Liver (tissue), 9 donors: ENCODE results near the gene C22orf31. TPM values are rescaled to one million over a fixed set of nuclear protein-coding genes. Genes with fewer than 3 reads are reported as not detected.
A peak's percentile ranks its signal among the peaks of the same experiment; 100 is the strongest.

Experiments used
- DNase-seq: peaks from one replicate; pipeline ENCODE4 v3.0.0-alpha.2; 2017; ENCODE audit warnings: low spot score
- H3K27ac ChIP-seq, 2 donors: one replicate each; pipeline ENCODE4 v1.7.0; 2013; ENCODE audit warnings: inconsistent platforms in 2 of 2, low read length in 2 of 2, control low read depth in 1 of 2, low read depth in 1 of 2, mild to moderate bottlenecking in 1 of 2
- H3K27me3 ChIP-seq, 4 donors: one replicate each; pipeline versions ENCODE4 v1.6.1 to v1.7.0; 2013; ENCODE audit warnings: low read length in 3 of 4, inconsistent platforms in 1 of 4, mild to moderate bottlenecking in 1 of 4, moderate library complexity in 1 of 4; ENCODE audit not compliant: control insufficient read depth in 4 of 4, insufficient read depth in 4 of 4
- H3K36me3 ChIP-seq, 4 donors: one replicate each; pipeline versions ENCODE4 v1.6.1 to v1.7.0; 2013; ENCODE audit warnings: low read length in 3 of 4, mild to moderate bottlenecking in 3 of 4, low read depth in 1 of 4, moderate library complexity in 1 of 4; ENCODE audit not compliant: control insufficient read depth in 4 of 4, insufficient read depth in 3 of 4
- H3K4me1 ChIP-seq, 4 donors: one replicate each; pipeline versions ENCODE4 v1.6.1 to v1.7.0; 2013; ENCODE audit warnings: low read length in 3 of 4, mild to moderate bottlenecking in 3 of 4, moderate library complexity in 1 of 4; ENCODE audit not compliant: control insufficient read depth in 4 of 4, insufficient read depth in 4 of 4
- H3K4me3 ChIP-seq, 3 donors: one replicate each; pipeline versions ENCODE4 v1.6.1 to v1.7.0; 2013; ENCODE audit warnings: low read length in 3 of 3, control low read depth in 1 of 3, low read depth in 1 of 3, mild to moderate bottlenecking in 1 of 3
- H3K9ac ChIP-seq, 2 donors: one replicate each; pipeline ENCODE4 v1.7.0; 2013; ENCODE audit warnings: low read length in 2 of 2, mild to moderate bottlenecking in 2 of 2, moderate library complexity in 2 of 2, control low read depth in 1 of 2, low read depth in 1 of 2
- H3K9me3 ChIP-seq, 4 donors: one replicate each; pipeline versions ENCODE4 v1.6.1 to v1.7.0; 2013; ENCODE audit warnings: low read length in 3 of 4; ENCODE audit not compliant: control insufficient read depth in 4 of 4
- EGR1 ChIP-seq, 2 donors: IDR thresholded peaks; 2 replicates each; pipeline ENCODE4 v1.6.1; 2016 to 2018; ENCODE audit warnings: antibody characterized with exemption in 2 of 2, low read depth in 2 of 2
- FOXA1 ChIP-seq: IDR thresholded peaks from 2 replicates; pipeline ENCODE4 v1.6.1; 2016; ENCODE audit warnings: antibody characterized with exemption
- FOXA2 ChIP-seq: IDR thresholded peaks from 2 replicates; pipeline ENCODE4 v1.6.1; 2016; ENCODE audit warnings: antibody characterized with exemption
- GABPA ChIP-seq, 2 donors: IDR thresholded peaks in 1 of 2; conservative IDR thresholded peaks in 1 of 2; 2 replicates each; pipeline ENCODE4 v1.6.1; 2016; ENCODE audit warnings: antibody characterized with exemption in 2 of 2, mild to moderate bottlenecking in 1 of 2, moderate library complexity in 1 of 2
- HNF4A ChIP-seq, 2 donors: conservative IDR thresholded peaks; 2 replicates each; pipeline ENCODE4 v1.6.1; 2016; ENCODE audit warnings: antibody characterized with exemption in 2 of 2, mild to moderate bottlenecking in 2 of 2
- HNF4G ChIP-seq: IDR thresholded peaks from 2 replicates; pipeline ENCODE4 v1.6.1; 2016; ENCODE audit warnings: antibody characterized with exemption
- JUND ChIP-seq, 2 donors: IDR thresholded peaks; 2 replicates each; pipeline ENCODE4 v1.6.1; 2016; ENCODE audit warnings: antibody characterized with exemption in 2 of 2
- NR2F2 ChIP-seq: IDR thresholded peaks from 2 replicates; pipeline ENCODE4 v1.6.1; 2016; ENCODE audit warnings: antibody characterized with exemption
- RAD21 ChIP-seq, 2 donors: IDR thresholded peaks; 2 replicates each; pipeline ENCODE4 v1.6.1; 2016; ENCODE audit warnings: antibody characterized with exemption in 2 of 2, mild to moderate bottlenecking in 2 of 2
- RXRA ChIP-seq, 2 donors: IDR thresholded peaks; 2 replicates each; pipeline ENCODE4 v1.6.1; 2017 to 2018; ENCODE audit warnings: antibody characterized with exemption in 2 of 2, mild to moderate bottlenecking in 1 of 2
- SP1 ChIP-seq: IDR thresholded peaks from 2 replicates; pipeline ENCODE4 v1.6.1; 2018; ENCODE audit warnings: antibody characterized with exemption, mild to moderate bottlenecking
- TAF1 ChIP-seq: conservative IDR thresholded peaks from 2 replicates; pipeline ENCODE4 v1.6.1; 2016; ENCODE audit warnings: antibody characterized with exemption, mild to moderate bottlenecking
- YY1 ChIP-seq: IDR thresholded peaks from 2 replicates; pipeline ENCODE4 v1.6.1; 2016; ENCODE audit warnings: antibody characterized with exemption, mild to moderate bottlenecking
- WGBS: extraction: QIAGEN DNeasy Blood & Tissue Kit; methylation state at CpG from one replicate; pipeline ENCODE4 v1.1.7; 2013; 5-methylcytosine and 5-hydroxymethylcytosine counted together
- polyA plus RNA-seq, 2 donors: library from polyadenylated mRNA; stranded (reverse) in 1 of 2; unstranded in 1 of 2; fragments of 200-250 nt in 1 of 2; fragments of >200 nt in 1 of 2; fragmentation: Nextera tagmentation in 1 of 2; extraction: Ambion mirVana in 1 of 2; gene quantifications; one replicate each; pipeline versions ENCODE4 v1.2.1 to v1.2.3, GENCODE V29; 2013 to 2015
- total RNA-seq, 2 donors: library from RNA; depleted of rRNA; stranded (reverse); fragments of >200 nt; gene quantifications; one replicate each; pipeline ENCODE4 v1.2.3, GENCODE V29; 2014
- TF ChIP-seq, protein P1 (sequence below): IDR thresholded peaks from 2 replicates; pipeline ENCODE4 v1.6.1; 2016; ENCODE audit warnings: antibody characterized with exemption
- TF ChIP-seq, protein P2 (sequence below): IDR thresholded peaks from 2 replicates; pipeline ENCODE4 v1.6.1; 2016; ENCODE audit warnings: antibody characterized with exemption
- TF ChIP-seq, protein P3 (sequence below): IDR thresholded peaks from 2 replicates; pipeline ENCODE4 v1.6.1; 2016; ENCODE audit warnings: antibody characterized with exemption
- TF ChIP-seq, protein P4 (sequence below): IDR thresholded peaks from 2 replicates; pipeline ENCODE4 v1.6.1; 2016; ENCODE audit warnings: antibody characterized with exemption, mild to moderate bottlenecking
- TF ChIP-seq, protein P5 (sequence below): fragments of 150-350 bp; IDR thresholded peaks from 2 replicates; pipeline ENCODE4 v1.5.1; 2017; ENCODE audit warnings: improper control_type of control experiment, low read depth, low read length; ENCODE audit not compliant: missing input control
- donor health status: healthy.
- donor health status: healthy.
- donor health status: healthy.
- donor health status: healthy.
- donor health status: healthy.

Gene C22orf31
- total and polyA plus RNA-seq, 4 donors, result 0.14 TPM; not detected in 3

DNA sequence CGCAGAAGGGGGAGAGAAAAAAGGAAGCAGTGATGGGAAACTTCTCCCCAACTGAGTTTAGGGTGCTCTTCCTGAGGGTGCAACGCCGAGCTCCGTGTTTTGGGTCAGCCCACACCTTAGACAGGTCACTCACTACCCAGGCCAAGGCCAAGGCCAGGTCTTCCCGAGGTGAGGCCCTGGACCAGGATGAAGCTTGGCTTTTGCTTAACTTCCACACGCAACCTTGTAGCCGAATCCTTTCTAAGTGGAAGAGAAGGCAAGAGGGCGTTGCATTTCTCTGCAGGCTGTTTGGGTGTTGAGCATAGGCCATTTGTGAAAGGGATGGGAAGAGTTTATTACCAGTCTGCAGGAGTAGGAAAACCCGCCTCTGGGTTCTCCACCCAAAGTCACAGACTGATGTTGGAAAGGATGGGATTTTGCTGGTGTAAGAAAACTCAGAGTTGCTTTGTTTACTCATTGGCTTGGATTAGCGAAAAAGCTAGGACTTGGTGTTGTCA lies 12.7 kb upstream of the C22orf31 start:
- WGBS, result 50% methylated on average over 10 of the region's 10 CpGs
- Histone ChIP-seq H3K27ac (no peak overlapping the region), H3K9ac (peak overlapping the region in 1 of 2 donors; percentile 35), H3K4me1 (peaks cover 5 to 31% (median 21%) of the 10 kb centered on the region in 4 donors), H3K36me3 (no peaks in the 10 kb centered on the region), H3K4me3 (peak overlapping the region in 2 of 3 donors; percentile 51 to 95), H3K27me3 (no peaks in the 10 kb centered on the region), H3K9me3 (no peaks in the 10 kb centered on the region)
- TF ChIP-seq TAF1 (no peak), SP1 (peak; percentile 17), HNF4G (no peak)
- TF ChIP-seq, protein P1, sequence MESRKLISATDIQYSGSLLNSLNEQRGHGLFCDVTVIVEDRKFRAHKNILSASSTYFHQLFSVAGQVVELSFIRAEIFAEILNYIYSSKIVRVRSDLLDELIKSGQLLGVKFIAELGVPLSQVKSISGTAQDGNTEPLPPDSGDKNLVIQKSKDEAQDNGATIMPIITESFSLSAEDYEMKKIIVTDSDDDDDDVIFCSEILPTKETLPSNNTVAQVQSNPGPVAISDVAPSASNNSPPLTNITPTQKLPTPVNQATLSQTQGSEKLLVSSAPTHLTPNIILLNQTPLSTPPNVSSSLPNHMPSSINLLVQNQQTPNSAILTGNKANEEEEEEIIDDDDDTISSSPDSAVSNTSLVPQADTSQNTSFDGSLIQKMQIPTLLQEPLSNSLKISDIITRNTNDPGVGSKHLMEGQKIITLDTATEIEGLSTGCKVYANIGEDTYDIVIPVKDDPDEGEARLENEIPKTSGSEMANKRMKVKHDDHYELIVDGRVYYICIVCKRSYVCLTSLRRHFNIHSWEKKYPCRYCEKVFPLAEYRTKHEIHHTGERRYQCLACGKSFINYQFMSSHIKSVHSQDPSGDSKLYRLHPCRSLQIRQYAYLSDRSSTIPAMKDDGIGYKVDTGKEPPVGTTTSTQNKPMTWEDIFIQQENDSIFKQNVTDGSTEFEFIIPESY, result no peak
- DNase-seq, result no peak

DNA sequence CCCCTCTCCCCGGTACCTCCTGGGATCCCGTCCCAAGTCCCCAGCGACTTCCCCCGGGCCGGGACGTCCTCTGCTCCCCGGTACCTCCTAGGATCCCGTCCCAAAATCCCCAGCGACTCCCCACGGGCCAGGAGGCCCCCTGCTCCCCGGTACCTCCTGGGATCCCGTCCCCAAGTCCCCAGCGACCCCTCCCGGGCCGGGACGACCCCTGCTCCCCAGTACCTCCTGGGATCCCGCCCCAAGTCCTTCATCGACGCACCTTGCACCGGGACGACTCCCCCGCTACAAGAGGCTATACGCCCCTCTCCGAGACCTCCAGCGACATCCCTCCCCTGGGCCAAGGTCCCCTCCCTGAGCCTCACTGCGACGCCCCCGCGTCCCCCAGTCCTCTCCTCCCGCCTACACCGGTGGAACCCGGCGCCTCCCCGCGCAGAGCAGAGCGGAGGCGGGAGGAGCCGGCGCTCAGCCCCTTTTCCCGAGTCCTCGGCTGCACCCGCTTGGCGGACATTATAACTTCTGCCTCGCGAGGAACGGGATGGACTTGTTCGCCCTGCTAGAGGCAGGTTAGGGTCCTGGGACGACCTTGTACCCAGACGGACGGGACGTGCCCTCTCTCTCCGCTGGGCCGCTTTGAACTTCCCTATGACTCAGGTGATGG lies 12.1 kb upstream of the C22orf31 start:
- Histone ChIP-seq H3K27ac (peak overlapping the region in 1 of 2 donors; percentile 5), H3K4me1 (peaks cover 5 to 31% (median 21%) of the 10 kb centered on the region in 4 donors), H3K4me3 (peak overlapping the region; percentile 51 to 95 (median 72)), H3K9ac (peak overlapping the region in 1 of 2 donors; percentile 35), H3K9me3 (no peaks in the 10 kb centered on the region), H3K36me3 (no peaks in the 10 kb centered on the region), H3K27me3 (no peaks in the 10 kb centered on the region)
- TF ChIP-seq SP1, result no peak
- peak; percentile 5 to 74 for TF ChIP-seq RXRA (IDR thresholded peaks at IDR 0.05)
- TF ChIP-seq, protein P2, sequence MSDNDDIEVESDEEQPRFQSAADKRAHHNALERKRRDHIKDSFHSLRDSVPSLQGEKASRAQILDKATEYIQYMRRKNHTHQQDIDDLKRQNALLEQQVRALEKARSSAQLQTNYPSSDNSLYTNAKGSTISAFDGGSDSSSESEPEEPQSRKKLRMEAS, result no peak
- peak in 1 of 2 donors; percentile 25 for TF ChIP-seq RAD21 (IDR thresholded peaks at IDR 0.05)
- no peak for TF ChIP-seq HNF4G
- TF ChIP-seq JUND (IDR thresholded peaks at IDR 0.05), result no peak
- no peak for TF ChIP-seq FOXA1
- TF ChIP-seq FOXA2, result no peak
- TF ChIP-seq, protein P1, result no peak
- no peak for TF ChIP-seq NR2F2
- peak in 1 of 2 donors; percentile 22 for TF ChIP-seq HNF4A (conservative IDR thresholded peaks at IDR 0.05)
- peak in 1 of 2 donors; percentile 28 for TF ChIP-seq EGR1 (IDR thresholded peaks at IDR 0.05; ENCODE audit: low read depth in 2 of 2)
- TF ChIP-seq, protein P3, sequence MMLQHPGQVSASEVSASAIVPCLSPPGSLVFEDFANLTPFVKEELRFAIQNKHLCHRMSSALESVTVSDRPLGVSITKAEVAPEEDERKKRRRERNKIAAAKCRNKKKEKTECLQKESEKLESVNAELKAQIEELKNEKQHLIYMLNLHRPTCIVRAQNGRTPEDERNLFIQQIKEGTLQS, result no peak
- TF ChIP-seq, protein P4, sequence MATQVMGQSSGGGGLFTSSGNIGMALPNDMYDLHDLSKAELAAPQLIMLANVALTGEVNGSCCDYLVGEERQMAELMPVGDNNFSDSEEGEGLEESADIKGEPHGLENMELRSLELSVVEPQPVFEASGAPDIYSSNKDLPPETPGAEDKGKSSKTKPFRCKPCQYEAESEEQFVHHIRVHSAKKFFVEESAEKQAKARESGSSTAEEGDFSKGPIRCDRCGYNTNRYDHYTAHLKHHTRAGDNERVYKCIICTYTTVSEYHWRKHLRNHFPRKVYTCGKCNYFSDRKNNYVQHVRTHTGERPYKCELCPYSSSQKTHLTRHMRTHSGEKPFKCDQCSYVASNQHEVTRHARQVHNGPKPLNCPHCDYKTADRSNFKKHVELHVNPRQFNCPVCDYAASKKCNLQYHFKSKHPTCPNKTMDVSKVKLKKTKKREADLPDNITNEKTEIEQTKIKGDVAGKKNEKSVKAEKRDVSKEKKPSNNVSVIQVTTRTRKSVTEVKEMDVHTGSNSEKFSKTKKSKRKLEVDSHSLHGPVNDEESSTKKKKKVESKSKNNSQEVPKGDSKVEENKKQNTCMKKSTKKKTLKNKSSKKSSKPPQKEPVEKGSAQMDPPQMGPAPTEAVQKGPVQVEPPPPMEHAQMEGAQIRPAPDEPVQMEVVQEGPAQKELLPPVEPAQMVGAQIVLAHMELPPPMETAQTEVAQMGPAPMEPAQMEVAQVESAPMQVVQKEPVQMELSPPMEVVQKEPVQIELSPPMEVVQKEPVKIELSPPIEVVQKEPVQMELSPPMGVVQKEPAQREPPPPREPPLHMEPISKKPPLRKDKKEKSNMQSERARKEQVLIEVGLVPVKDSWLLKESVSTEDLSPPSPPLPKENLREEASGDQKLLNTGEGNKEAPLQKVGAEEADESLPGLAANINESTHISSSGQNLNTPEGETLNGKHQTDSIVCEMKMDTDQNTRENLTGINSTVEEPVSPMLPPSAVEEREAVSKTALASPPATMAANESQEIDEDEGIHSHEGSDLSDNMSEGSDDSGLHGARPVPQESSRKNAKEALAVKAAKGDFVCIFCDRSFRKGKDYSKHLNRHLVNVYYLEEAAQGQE, result no peak
- TF ChIP-seq, protein P5, sequence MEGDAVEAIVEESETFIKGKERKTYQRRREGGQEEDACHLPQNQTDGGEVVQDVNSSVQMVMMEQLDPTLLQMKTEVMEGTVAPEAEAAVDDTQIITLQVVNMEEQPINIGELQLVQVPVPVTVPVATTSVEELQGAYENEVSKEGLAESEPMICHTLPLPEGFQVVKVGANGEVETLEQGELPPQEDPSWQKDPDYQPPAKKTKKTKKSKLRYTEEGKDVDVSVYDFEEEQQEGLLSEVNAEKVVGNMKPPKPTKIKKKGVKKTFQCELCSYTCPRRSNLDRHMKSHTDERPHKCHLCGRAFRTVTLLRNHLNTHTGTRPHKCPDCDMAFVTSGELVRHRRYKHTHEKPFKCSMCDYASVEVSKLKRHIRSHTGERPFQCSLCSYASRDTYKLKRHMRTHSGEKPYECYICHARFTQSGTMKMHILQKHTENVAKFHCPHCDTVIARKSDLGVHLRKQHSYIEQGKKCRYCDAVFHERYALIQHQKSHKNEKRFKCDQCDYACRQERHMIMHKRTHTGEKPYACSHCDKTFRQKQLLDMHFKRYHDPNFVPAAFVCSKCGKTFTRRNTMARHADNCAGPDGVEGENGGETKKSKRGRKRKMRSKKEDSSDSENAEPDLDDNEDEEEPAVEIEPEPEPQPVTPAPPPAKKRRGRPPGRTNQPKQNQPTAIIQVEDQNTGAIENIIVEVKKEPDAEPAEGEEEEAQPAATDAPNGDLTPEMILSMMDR, result no peak
- TF ChIP-seq TAF1, result no peak
- TF ChIP-seq GABPA (IDR thresholded peaks at IDR 0.05 in 1 of 2, conservative IDR thresholded peaks at IDR 0.05 in 1 of 2), result no peak
- TF ChIP-seq YY1, result peak; percentile 55
- WGBS, result 3% methylated on average over 53 of the region's 53 CpGs
- DNase-seq, result peak; percentile 65
